ENCODE results near the gene KASH5. TPM values are rescaled to one million over a fixed set of nuclear protein-coding genes. Genes with fewer than 3 reads are reported as not detected.

Gene KASH5
- total RNA-seq, 1 experiment from 2014 or later: not detected

- H3K4me1 Mint-ChIP-seq (ENCODE audit: low read depth, unreplicated experiment): peaks cover 39% of the 10 kb centered on the region
- no peak for DNase-seq
- no peaks in the 10 kb centered on the region for H3K9me3 Mint-ChIP-seq (ENCODE audit: low read depth, unreplicated experiment)
- H3K27me3 Mint-ChIP-seq (ENCODE audit: unreplicated experiment): peaks cover 100% of the 10 kb centered on the region
- H3K4me3 Mint-ChIP-seq (ENCODE audit: low read depth, unreplicated experiment): no peak within 1 kb of the TSS
- CTCF ChIA-PET: no interaction called here
- no TSS peak for BruUV-seq (replicated peaks)
- no peak within 1 kb of the TSS for H3K27ac Mint-ChIP-seq (ENCODE audit: unreplicated experiment)
- intact Hi-C loops (cut with micrococcal nuclease; ENCODE audit: unreplicated experiment): loop anchor here (5.0 kb wide), 1 partner anchor 33 kb away; no protein-coding TSS in a partner anchor
- no peak for TF ChIP-seq CTCF (IDR thresholded peaks at IDR 0.05; ENCODE audit: unreplicated experiment)
- H3K36me3 Mint-ChIP-seq (ENCODE audit: insufficient read depth, unreplicated experiment): peaks cover 5% of the 10 kb centered on the region
Measured at GRCh38 chr19:49425178-49425577, 37.1 kb downstream of the KASH5 start, which contains the start of gene GFY. TSS of gene GFY (plus strand) at chr19:49425388. CDS start at chr19:49426431, 1,043 bp downstream.

- Mint-ChIP-seq H3K27ac (ENCODE audit: unreplicated experiment) (no peak overlapping the region), H3K9me3 (ENCODE audit: low read depth, unreplicated experiment) (no peaks in the 10 kb centered on the region), H3K36me3 (ENCODE audit: insufficient read depth, unreplicated experiment) (peaks cover 4% of the 10 kb centered on the region), H3K27me3 (ENCODE audit: unreplicated experiment) (peaks cover 100% of the 10 kb centered on the region), H3K4me1 (ENCODE audit: low read depth, unreplicated experiment) (peaks cover 39% of the 10 kb centered on the region), H3K4me3 (ENCODE audit: low read depth, unreplicated experiment) (peak overlapping the region; percentile 1)
- CTCF ChIA-PET: interaction anchor here (0.6 kb wide), 1 partner anchor 16 kb away, joined by 6 read pairs; no protein-coding TSS in a partner anchor
- peak; percentile 57 for DNase-seq
- BruUV-seq (replicated peaks): no TSS peak
- TF ChIP-seq CTCF (IDR thresholded peaks at IDR 0.05; ENCODE audit: unreplicated experiment): no peak
- intact Hi-C loops (cut with micrococcal nuclease; ENCODE audit: unreplicated experiment): loop anchor here (5.0 kb wide), 1 partner anchor 34 kb away; no protein-coding TSS in a partner anchor
Measured at GRCh38 chr19:49425922-49426592, 38.0 kb downstream of the KASH5 start.

GRCh38 chr19:49427339-49427738 lies 39.3 kb downstream of the KASH5 start:
- H3K27ac Mint-ChIP-seq (ENCODE audit: unreplicated experiment): no peak overlapping the region
- CTCF ChIA-PET: interaction anchor here (0.7 kb wide), 1 partner anchor 561 kb away, joined by 4 read pairs; no protein-coding TSS in a partner anchor
- peaks cover 30% of the 10 kb centered on the region for H3K4me1 Mint-ChIP-seq (ENCODE audit: low read depth, unreplicated experiment)
- H3K27me3 Mint-ChIP-seq (ENCODE audit: unreplicated experiment): peaks cover 99% of the 10 kb centered on the region
- H3K4me3 Mint-ChIP-seq (ENCODE audit: low read depth, unreplicated experiment): no peak overlapping the region
- peaks cover 3% of the 10 kb centered on the region for H3K9me3 Mint-ChIP-seq (ENCODE audit: low read depth, unreplicated experiment)
- no peak for TF ChIP-seq CTCF (IDR thresholded peaks at IDR 0.05; ENCODE audit: unreplicated experiment)
- H3K36me3 Mint-ChIP-seq (ENCODE audit: insufficient read depth, unreplicated experiment): no peaks in the 10 kb centered on the region
- no peak for DNase-seq
- intact Hi-C loops (cut with micrococcal nuclease; ENCODE audit: unreplicated experiment): loop anchor here (5.0 kb wide), 1 partner anchor 35 kb away; no protein-coding TSS in a partner anchor
- no TSS peak for BruUV-seq (replicated peaks)

GRCh38 chr19:49427855-49428546 lies 40.0 kb downstream of the KASH5 start:
- Mint-ChIP-seq H3K27ac (ENCODE audit: unreplicated experiment) (no peak overlapping the region), H3K4me1 (ENCODE audit: low read depth, unreplicated experiment) (peaks cover 29% of the 10 kb centered on the region), H3K9me3 (ENCODE audit: low read depth, unreplicated experiment) (peaks cover 3% of the 10 kb centered on the region), H3K27me3 (ENCODE audit: unreplicated experiment) (peaks cover 99% of the 10 kb centered on the region), H3K36me3 (ENCODE audit: insufficient read depth, unreplicated experiment) (no peaks in the 10 kb centered on the region), H3K4me3 (ENCODE audit: low read depth, unreplicated experiment) (peak overlapping the region; percentile 37)
- no TSS peak for BruUV-seq (replicated peaks)
- TF ChIP-seq CTCF (IDR thresholded peaks at IDR 0.05; ENCODE audit: unreplicated experiment): no peak
- peak; percentile 42 for DNase-seq
- CTCF ChIA-PET: interaction anchor here (0.7 kb wide), 1 partner anchor 561 kb away, joined by 4 read pairs; no protein-coding TSS in a partner anchor
- intact Hi-C loops (cut with micrococcal nuclease; ENCODE audit: unreplicated experiment): loop anchor here (5.0 kb wide), 1 partner anchor 36 kb away; no protein-coding TSS in a partner anchor
